ENCODE measurements around the gene GRIA4.
"Not testable (repeated sequence)": the region's sequence is repeated elsewhere in the genome, so short reads cannot be mapped to it uniquely, and the experiment has no call there.

Gene GRIA4

GRCh38 chr11:105780781-105781525 lies 171.1 kb downstream of the GRIA4 start:
- Histone ChIP-seq H3K4me1 (ENCODE audit: control insufficient read depth, insufficient read depth, low read length) (no peaks in the 10 kb centered on the region), H3K9me3 (ENCODE audit: control insufficient read depth, low read length) (no peaks in the 10 kb centered on the region), H3K27ac (ENCODE audit: insufficient read depth, low read depth, low read length, poor library complexity, severe bottlenecking) (no peak overlapping the region), H3K36me3 (ENCODE audit: control insufficient read depth, insufficient read depth, low read length) (no peaks in the 10 kb centered on the region), H3K4me3 (ENCODE audit: insufficient read depth, low read depth, low read length) (no peak overlapping the region), H3K27me3 (ENCODE audit: control insufficient read depth, insufficient read depth, low read length, poor library complexity, severe bottlenecking) (no peaks in the 10 kb centered on the region)
- WGBS, 2 experiments, result 77 to 100% methylated on average over 2 of the region's 3 CpGs

GRCh38 chr11:105781807-105782206 lies 171.9 kb downstream of the GRIA4 start:
- peaks cover under 1% of the 10 kb centered on the region for H3K4me1 ChIP-seq (ENCODE audit: control insufficient read depth, insufficient read depth, low read length)
- H3K27me3 ChIP-seq (ENCODE audit: control insufficient read depth, insufficient read depth, low read length, poor library complexity, severe bottlenecking), result no peaks in the 10 kb centered on the region
- H3K27ac ChIP-seq (ENCODE audit: insufficient read depth, low read depth, low read length, poor library complexity, severe bottlenecking), result no peak overlapping the region
- H3K4me3 ChIP-seq (ENCODE audit: insufficient read depth, low read depth, low read length), result no peak overlapping the region
- no peaks in the 10 kb centered on the region for H3K9me3 ChIP-seq (ENCODE audit: control insufficient read depth, low read length)
- WGBS, 2 experiments, result 96% methylated on average over 1 of the region's 1 CpG
- no peaks in the 10 kb centered on the region for H3K36me3 ChIP-seq (ENCODE audit: control insufficient read depth, insufficient read depth, low read length)

DNA sequence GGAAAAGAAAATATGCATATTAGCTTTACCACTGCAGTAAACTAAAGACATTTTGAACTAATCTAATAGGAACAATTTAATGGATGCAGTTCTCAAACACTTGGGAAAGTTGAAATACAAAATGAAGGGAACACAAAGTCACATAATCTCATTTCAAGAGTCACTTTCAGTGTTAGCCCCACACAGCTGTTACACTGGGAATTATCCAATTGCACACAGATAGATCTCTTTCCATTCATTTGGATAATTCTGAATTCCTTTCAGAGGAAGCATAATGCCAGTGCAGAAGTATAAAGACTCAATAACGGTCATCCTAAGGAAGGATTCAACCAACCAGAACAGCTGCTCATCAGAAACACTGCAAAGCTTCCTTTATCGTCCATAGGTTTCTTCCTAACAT lies 173.3 kb downstream of the GRIA4 start:
- WGBS, 2 experiments, result 89 to 93% methylated on average over 2 of the region's 2 CpGs
- H3K27ac ChIP-seq (ENCODE audit: insufficient read depth, low read depth, low read length, poor library complexity, severe bottlenecking), result no peak overlapping the region
- H3K36me3 ChIP-seq (ENCODE audit: control insufficient read depth, insufficient read depth, low read length), result no peaks in the 10 kb centered on the region
- no peaks in the 10 kb centered on the region for H3K27me3 ChIP-seq (ENCODE audit: control insufficient read depth, insufficient read depth, low read length, poor library complexity, severe bottlenecking)
- H3K9me3 ChIP-seq (ENCODE audit: control insufficient read depth, low read length), result no peaks in the 10 kb centered on the region
- H3K4me1 ChIP-seq (ENCODE audit: control insufficient read depth, insufficient read depth, low read length), result peaks cover 3% of the 10 kb centered on the region
- no peak overlapping the region for H3K4me3 ChIP-seq (ENCODE audit: insufficient read depth, low read depth, low read length)

- H3K4me3 ChIP-seq (ENCODE audit: insufficient read depth, low read depth, low read length); H3K36me3 ChIP-seq (ENCODE audit: control insufficient read depth, insufficient read depth, low read length); H3K9me3 ChIP-seq (ENCODE audit: control insufficient read depth, low read length); H3K4me1 ChIP-seq (ENCODE audit: control insufficient read depth, insufficient read depth, low read length); H3K27ac ChIP-seq (ENCODE audit: insufficient read depth, low read depth, low read length, poor library complexity, severe bottlenecking); H3K27me3 ChIP-seq (ENCODE audit: control insufficient read depth, insufficient read depth, low read length, poor library complexity, severe bottlenecking): not testable (repeated sequence)
- 83 to 99% methylated on average over 6 of the region's 6 CpGs for WGBS, 2 experiments
Observed at GRCh38 chr11:105785850-105786249, 176.0 kb downstream of the GRIA4 start.

DNA sequence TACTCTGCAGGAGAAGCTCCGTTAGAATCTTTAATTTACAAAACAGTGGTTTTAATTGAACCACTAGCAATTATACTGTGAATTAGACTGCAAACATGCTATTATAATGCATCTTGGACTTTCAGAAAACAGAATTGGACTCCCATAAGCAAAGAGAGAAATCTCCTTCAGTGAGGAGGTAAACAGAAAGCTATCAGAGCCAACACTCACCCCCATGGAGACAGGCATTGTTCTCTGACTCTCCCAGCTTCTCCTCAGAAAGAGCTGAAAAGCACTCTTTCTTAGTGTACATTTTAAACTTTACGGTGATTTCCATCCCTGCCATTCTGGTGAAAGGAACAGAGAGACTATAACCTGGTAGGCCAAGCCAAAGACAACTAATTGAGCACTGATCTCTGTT lies 176.9 kb downstream of the GRIA4 start:
- Histone ChIP-seq H3K4me1 (ENCODE audit: control insufficient read depth, insufficient read depth, low read length) (peaks cover 9% of the 10 kb centered on the region), H3K27ac (ENCODE audit: insufficient read depth, low read depth, low read length, poor library complexity, severe bottlenecking) (peak overlapping the region; percentile 52), H3K36me3 (ENCODE audit: control insufficient read depth, insufficient read depth, low read length) (no peaks in the 10 kb centered on the region), H3K9me3 (ENCODE audit: control insufficient read depth, low read length) (no peaks in the 10 kb centered on the region), H3K4me3 (ENCODE audit: insufficient read depth, low read depth, low read length) (no peak overlapping the region), H3K27me3 (ENCODE audit: control insufficient read depth, insufficient read depth, low read length, poor library complexity, severe bottlenecking) (no peaks in the 10 kb centered on the region)
- 8 to 19% methylated on average over 1 to 2 of the region's 2 CpGs for WGBS, 2 experiments

DNA sequence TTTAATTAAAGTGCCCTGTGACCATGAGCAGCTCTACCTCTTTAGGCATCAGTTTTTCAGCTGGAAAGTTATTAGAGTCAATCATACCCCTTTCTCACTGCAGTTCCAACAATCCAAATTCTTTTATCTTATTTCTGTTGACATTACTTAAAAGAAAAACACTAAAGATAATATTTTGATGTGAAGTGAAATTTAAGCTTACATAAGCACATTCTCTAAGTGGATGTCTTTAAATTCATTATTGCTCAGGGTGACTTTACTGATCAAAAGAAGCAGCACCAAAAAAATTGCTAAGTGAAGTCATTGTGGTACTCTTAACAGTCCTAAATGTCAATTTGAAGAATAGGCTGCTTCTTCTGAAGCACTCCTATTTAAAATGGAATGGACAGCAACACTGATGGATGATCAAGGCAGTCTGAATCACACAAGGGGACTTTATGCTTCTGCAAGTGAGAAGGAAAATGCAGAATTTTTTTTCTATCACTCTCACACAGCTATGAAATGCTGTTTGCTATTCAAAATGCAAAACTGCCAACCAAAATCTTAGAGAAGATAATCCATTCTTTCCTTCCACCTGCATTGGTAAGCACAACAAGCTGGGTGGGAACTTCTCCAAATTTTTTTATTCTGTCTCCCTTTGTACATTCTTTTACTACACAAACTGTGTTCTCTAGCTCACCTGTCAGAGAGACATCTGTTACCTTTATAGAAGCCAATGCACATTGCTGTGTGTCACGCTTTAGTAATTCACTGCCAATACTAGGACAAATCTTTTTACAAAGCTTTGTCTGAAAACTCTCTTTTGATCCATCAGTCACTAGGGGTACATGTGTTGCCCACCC lies 179.9 kb downstream of the GRIA4 start:
- Histone ChIP-seq H3K36me3 (ENCODE audit: control insufficient read depth, insufficient read depth, low read length) (no peaks in the 10 kb centered on the region), H3K27me3 (ENCODE audit: control insufficient read depth, insufficient read depth, low read length, poor library complexity, severe bottlenecking) (no peaks in the 10 kb centered on the region), H3K4me1 (ENCODE audit: control insufficient read depth, insufficient read depth, low read length) (peaks cover 9% of the 10 kb centered on the region), H3K4me3 (ENCODE audit: insufficient read depth, low read depth, low read length) (no peak overlapping the region), H3K9me3 (ENCODE audit: control insufficient read depth, low read length) (no peaks in the 10 kb centered on the region), H3K27ac (ENCODE audit: insufficient read depth, low read depth, low read length, poor library complexity, severe bottlenecking) (no peak overlapping the region)
- 86 to 93% methylated on average over 1 of the region's 1 CpG for WGBS, 2 experiments

DNA sequence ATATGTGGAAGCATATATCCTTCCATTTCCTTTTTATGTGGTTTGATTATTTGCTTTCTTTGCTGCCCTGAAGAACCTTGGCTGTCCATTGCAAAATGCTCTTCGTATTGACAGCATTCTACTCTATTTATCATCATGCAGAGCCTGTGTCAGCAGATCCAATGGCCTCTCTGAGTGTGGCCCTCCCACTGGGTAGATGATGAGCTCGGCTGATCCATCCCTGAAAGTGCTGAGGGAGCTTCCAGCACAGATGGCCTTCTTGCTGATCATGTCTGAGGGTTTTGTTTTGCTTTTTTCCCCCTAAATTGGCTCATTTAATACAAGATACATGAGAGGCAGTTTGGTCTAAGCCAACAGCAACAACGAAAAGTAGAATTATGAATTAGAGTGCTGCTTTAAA lies 181.0 kb downstream of the GRIA4 start:
- 32 to 54% methylated on average over 2 to 3 of the region's 3 CpGs for WGBS, 2 experiments
- H3K4me3 ChIP-seq (ENCODE audit: insufficient read depth, low read depth, low read length), result no peak overlapping the region

DNA sequence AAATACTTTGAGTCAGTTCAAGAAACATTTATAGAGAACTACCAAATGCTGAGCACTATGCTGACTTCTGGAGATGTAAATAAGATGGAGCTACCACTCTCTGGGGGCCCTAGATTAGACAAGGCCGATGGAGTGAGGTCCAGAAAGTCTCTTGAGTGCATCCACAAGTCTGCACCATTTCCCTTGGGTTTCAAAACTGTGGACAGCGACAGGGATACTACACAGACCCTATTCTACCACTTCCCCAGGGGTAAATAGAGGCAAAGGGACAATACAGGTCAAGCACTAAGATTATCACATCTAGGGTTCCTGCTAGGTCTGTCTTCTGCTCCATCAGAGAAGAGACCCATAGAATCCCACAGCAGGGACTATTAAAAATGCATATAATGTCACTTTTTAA lies 183.2 kb downstream of the GRIA4 start:
- Histone ChIP-seq H3K36me3 (ENCODE audit: control insufficient read depth, insufficient read depth, low read length) (no peaks in the 10 kb centered on the region), H3K27me3 (ENCODE audit: control insufficient read depth, insufficient read depth, low read length, poor library complexity, severe bottlenecking) (no peaks in the 10 kb centered on the region), H3K4me3 (ENCODE audit: insufficient read depth, low read depth, low read length) (no peak overlapping the region), H3K4me1 (ENCODE audit: control insufficient read depth, insufficient read depth, low read length) (peaks cover 6% of the 10 kb centered on the region), H3K9me3 (ENCODE audit: control insufficient read depth, low read length) (no peaks in the 10 kb centered on the region), H3K27ac (ENCODE audit: insufficient read depth, low read depth, low read length, poor library complexity, severe bottlenecking) (no peak overlapping the region)
- WGBS, 2 experiments, result 77 to 90% methylated on average over 2 of the region's 2 CpGs

More for the DNA sequence above, 181.0 kb downstream of the GRIA4 start:
- H3K9me3 ChIP-seq (ENCODE audit: control insufficient read depth, low read length), result no peaks in the 10 kb centered on the region
- no peaks in the 10 kb centered on the region for H3K27me3 ChIP-seq (ENCODE audit: control insufficient read depth, insufficient read depth, low read length, poor library complexity, severe bottlenecking)
- H3K4me1 ChIP-seq (ENCODE audit: control insufficient read depth, insufficient read depth, low read length), result peaks cover 9% of the 10 kb centered on the region
- H3K36me3 ChIP-seq (ENCODE audit: control insufficient read depth, insufficient read depth, low read length), result no peaks in the 10 kb centered on the region
- no peak overlapping the region for H3K27ac ChIP-seq (ENCODE audit: insufficient read depth, low read depth, low read length, poor library complexity, severe bottlenecking)

- 90 to 92% methylated on average over 2 of the region's 2 CpGs for WGBS, 2 experiments
Observed at GRCh38 chr11:105799263-105799662, 189.4 kb downstream of the GRIA4 start.

DNA sequence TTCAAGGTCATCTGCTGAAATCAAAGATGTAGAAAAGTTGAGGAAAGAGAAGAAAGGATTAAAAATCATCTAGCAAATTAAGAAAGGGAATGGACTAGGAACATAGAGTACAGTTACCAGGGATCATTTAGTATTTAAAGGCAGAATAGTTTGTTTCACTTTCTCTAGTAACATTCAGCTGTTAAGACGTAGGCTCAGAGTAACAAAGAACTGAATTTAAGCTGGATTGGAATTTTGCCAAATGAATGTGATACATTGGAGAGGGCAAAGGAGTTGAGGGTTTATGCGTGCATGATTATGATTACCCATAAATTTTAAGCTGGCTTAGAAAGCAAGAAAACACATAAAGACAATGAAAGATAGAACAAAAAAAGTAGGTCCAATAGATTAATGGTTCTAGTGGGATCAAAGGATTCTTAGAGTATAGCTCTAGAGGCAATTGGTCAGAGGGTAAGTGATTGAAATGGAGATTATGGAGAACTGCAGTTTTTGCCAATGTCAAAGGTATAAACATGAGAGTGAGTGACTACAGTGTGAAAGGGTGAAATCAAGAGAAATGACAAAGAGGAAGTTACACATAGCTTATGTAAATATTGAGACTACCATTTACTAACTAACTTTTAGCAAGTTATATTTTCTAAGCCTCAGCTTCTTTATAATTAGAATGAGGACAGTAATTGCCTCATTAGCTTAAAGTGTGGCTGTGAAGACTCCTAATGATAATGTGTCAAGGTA lies 190.0 kb downstream of the GRIA4 start:
- Histone ChIP-seq H3K27me3 (ENCODE audit: control insufficient read depth, insufficient read depth, low read length, poor library complexity, severe bottlenecking) (no peaks in the 10 kb centered on the region), H3K4me3 (ENCODE audit: insufficient read depth, low read depth, low read length) (no peak overlapping the region), H3K27ac (ENCODE audit: insufficient read depth, low read depth, low read length, poor library complexity, severe bottlenecking) (no peak overlapping the region), H3K9me3 (ENCODE audit: control insufficient read depth, low read length) (no peaks in the 10 kb centered on the region), H3K36me3 (ENCODE audit: control insufficient read depth, insufficient read depth, low read length) (no peaks in the 10 kb centered on the region), H3K4me1 (ENCODE audit: control insufficient read depth, insufficient read depth, low read length) (no peaks in the 10 kb centered on the region)
- WGBS, 2 experiments, result 90% methylated on average over 2 of the region's 2 CpGs

More at GRCh38 chr11:105799263-105799662, 189.4 kb downstream of the GRIA4 start:
- Histone ChIP-seq H3K27me3 (ENCODE audit: control insufficient read depth, insufficient read depth, low read length, poor library complexity, severe bottlenecking) (no peaks in the 10 kb centered on the region), H3K4me1 (ENCODE audit: control insufficient read depth, insufficient read depth, low read length) (no peaks in the 10 kb centered on the region), H3K36me3 (ENCODE audit: control insufficient read depth, insufficient read depth, low read length) (no peaks in the 10 kb centered on the region), H3K27ac (ENCODE audit: insufficient read depth, low read depth, low read length, poor library complexity, severe bottlenecking) (no peak overlapping the region), H3K4me3 (ENCODE audit: insufficient read depth, low read depth, low read length) (no peak overlapping the region), H3K9me3 (ENCODE audit: control insufficient read depth, low read length) (no peaks in the 10 kb centered on the region)

Measured in ectodermal cell (in vitro differentiated cells).